ENCODE measurements around the gene GRK6.

Gene GRK6

GRCh38 chr5:177382423-177383029 is 44.0 kb upstream of the GRK6 start:
- no peak for TF ChIP-seq TCF12 (IDR thresholded peaks at IDR 0.05; ENCODE audit: low read depth)
- TF ChIP-seq EP300 (IDR thresholded peaks at IDR 0.05; ENCODE audit: borderline replicate concordance): no peak
- TF ChIP-seq RAD21 (IDR thresholded peaks at IDR 0.05; ENCODE audit: low read depth): peak; percentile 24

DNA sequence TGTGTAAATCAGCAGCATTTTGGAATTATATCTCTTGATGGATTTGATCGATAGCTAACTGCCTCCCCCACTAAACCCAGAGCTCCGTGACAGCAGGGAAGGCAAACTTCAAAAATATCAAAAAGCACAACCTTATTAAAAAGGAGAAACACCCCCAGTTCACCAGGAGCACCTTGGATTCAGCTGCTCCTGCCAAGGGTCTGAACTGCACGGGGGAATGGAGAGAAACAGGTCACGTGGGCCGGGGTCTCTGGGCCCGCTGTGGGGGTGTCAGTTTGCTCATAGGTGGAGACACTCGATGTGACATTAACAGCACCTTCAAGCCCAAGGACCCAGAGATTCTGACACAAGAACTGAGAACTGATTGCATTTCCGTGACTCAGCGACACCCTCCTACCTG is 43.3 kb upstream of the GRK6 start:
- TF ChIP-seq NFIC (IDR thresholded peaks at IDR 0.05) (no peak), ZBTB7A (IDR thresholded peaks at IDR 0.05; ENCODE audit: low read depth) (no peak), EP300 (IDR thresholded peaks at IDR 0.05; ENCODE audit: borderline replicate concordance) (no peak), TEAD4 (IDR thresholded peaks at IDR 0.05) (no peak), TCF12 (IDR thresholded peaks at IDR 0.05; ENCODE audit: low read depth) (no peak), EGR1 (IDR thresholded peaks at IDR 0.05) (no peak), CREB1 (IDR thresholded peaks at IDR 0.05; ENCODE audit: low read depth) (no peak), YY1 (IDR thresholded peaks at IDR 0.05; ENCODE audit: low read depth) (no peak), RAD21 (IDR thresholded peaks at IDR 0.05; ENCODE audit: low read depth) (no peak), TAF1 (IDR thresholded peaks at IDR 0.05; ENCODE audit: low read depth) (no peak), FOXM1 (IDR thresholded peaks at IDR 0.05; ENCODE audit: borderline replicate concordance, low read depth) (no peak)
- TF ChIP-seq, protein P1, sequence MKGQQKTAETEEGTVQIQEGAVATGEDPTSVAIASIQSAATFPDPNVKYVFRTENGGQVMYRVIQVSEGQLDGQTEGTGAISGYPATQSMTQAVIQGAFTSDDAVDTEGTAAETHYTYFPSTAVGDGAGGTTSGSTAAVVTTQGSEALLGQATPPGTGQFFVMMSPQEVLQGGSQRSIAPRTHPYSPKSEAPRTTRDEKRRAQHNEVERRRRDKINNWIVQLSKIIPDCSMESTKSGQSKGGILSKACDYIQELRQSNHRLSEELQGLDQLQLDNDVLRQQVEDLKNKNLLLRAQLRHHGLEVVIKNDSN (IDR thresholded peaks at IDR 0.05): no peak
- TF ChIP-seq, protein P2, sequence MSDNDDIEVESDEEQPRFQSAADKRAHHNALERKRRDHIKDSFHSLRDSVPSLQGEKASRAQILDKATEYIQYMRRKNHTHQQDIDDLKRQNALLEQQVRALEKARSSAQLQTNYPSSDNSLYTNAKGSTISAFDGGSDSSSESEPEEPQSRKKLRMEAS (IDR thresholded peaks at IDR 0.05): no peak
- TF ChIP-seq, protein P3, sequence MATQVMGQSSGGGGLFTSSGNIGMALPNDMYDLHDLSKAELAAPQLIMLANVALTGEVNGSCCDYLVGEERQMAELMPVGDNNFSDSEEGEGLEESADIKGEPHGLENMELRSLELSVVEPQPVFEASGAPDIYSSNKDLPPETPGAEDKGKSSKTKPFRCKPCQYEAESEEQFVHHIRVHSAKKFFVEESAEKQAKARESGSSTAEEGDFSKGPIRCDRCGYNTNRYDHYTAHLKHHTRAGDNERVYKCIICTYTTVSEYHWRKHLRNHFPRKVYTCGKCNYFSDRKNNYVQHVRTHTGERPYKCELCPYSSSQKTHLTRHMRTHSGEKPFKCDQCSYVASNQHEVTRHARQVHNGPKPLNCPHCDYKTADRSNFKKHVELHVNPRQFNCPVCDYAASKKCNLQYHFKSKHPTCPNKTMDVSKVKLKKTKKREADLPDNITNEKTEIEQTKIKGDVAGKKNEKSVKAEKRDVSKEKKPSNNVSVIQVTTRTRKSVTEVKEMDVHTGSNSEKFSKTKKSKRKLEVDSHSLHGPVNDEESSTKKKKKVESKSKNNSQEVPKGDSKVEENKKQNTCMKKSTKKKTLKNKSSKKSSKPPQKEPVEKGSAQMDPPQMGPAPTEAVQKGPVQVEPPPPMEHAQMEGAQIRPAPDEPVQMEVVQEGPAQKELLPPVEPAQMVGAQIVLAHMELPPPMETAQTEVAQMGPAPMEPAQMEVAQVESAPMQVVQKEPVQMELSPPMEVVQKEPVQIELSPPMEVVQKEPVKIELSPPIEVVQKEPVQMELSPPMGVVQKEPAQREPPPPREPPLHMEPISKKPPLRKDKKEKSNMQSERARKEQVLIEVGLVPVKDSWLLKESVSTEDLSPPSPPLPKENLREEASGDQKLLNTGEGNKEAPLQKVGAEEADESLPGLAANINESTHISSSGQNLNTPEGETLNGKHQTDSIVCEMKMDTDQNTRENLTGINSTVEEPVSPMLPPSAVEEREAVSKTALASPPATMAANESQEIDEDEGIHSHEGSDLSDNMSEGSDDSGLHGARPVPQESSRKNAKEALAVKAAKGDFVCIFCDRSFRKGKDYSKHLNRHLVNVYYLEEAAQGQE (IDR thresholded peaks at IDR 0.05; ENCODE audit: low read depth): no peak

GRCh38 chr5:177384134-177384533 is 42.3 kb upstream of the GRK6 start, which contains the start of gene SLC34A1:
SLC34A1 (plus strand) TSS chr5:177384434; CDS start chr5:177385742, 1,308 bp downstream.
- no peak for TF ChIP-seq CREB1 (IDR thresholded peaks at IDR 0.05; ENCODE audit: low read depth)
- no peak for TF ChIP-seq TAF1 (IDR thresholded peaks at IDR 0.05; ENCODE audit: low read depth)
- TF ChIP-seq, protein P2 (IDR thresholded peaks at IDR 0.05): no peak
- TF ChIP-seq YY1 (IDR thresholded peaks at IDR 0.05; ENCODE audit: low read depth): no peak
- no peak for TF ChIP-seq NFIC (IDR thresholded peaks at IDR 0.05)
- no peak for TF ChIP-seq FOXM1 (IDR thresholded peaks at IDR 0.05; ENCODE audit: borderline replicate concordance, low read depth)
- no peak for TF ChIP-seq ZBTB7A (IDR thresholded peaks at IDR 0.05; ENCODE audit: low read depth)
- TF ChIP-seq EP300 (IDR thresholded peaks at IDR 0.05; ENCODE audit: borderline replicate concordance): no peak
- TF ChIP-seq, protein P1 (IDR thresholded peaks at IDR 0.05): no peak
- TF ChIP-seq CEBPB (IDR thresholded peaks at IDR 0.05): no peak

- TF ChIP-seq, protein P2 (IDR thresholded peaks at IDR 0.05): no peak
- TF ChIP-seq EP300 (IDR thresholded peaks at IDR 0.05; ENCODE audit: borderline replicate concordance): no peak
- no peak for TF ChIP-seq RAD21 (IDR thresholded peaks at IDR 0.05; ENCODE audit: low read depth)
- TF ChIP-seq FOXM1 (IDR thresholded peaks at IDR 0.05; ENCODE audit: borderline replicate concordance, low read depth): no peak
- TF ChIP-seq TCF12 (IDR thresholded peaks at IDR 0.05; ENCODE audit: low read depth): no peak
- TF ChIP-seq ZBTB7A (IDR thresholded peaks at IDR 0.05; ENCODE audit: low read depth): no peak
- TF ChIP-seq TAF1 (IDR thresholded peaks at IDR 0.05; ENCODE audit: low read depth): no peak
These were observed 40.8 kb upstream of the GRK6 start for GRCh38 chr5:177385720-177386119.

GRCh38 chr5:177386542-177386941 is 39.9 kb upstream of the GRK6 start:
- TF ChIP-seq, protein P3 (IDR thresholded peaks at IDR 0.05; ENCODE audit: low read depth): no peak

DNA sequence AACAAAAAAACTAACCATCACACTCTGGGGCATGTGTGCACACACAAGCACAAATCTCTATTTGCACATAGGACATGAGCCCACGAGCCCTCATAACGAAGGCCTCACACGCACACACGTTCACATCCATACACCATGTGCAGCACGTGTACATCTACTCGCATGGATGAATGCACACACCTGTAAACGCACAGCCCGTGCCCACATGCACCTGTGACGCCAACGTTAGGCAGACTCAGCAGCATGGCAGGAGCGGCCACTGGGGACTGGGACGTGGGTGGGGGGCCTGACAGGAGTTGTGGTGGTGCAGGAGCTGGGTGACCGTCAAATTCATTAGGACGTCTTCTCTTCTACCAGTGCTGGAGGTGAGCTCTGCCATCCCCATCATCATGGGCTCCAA is 39.1 kb upstream of the GRK6 start:
- TF ChIP-seq EP300 (IDR thresholded peaks at IDR 0.05; ENCODE audit: borderline replicate concordance): no peak
- no peak for TF ChIP-seq NFIC (IDR thresholded peaks at IDR 0.05)
- TF ChIP-seq, protein P2 (IDR thresholded peaks at IDR 0.05): no peak
- no peak for TF ChIP-seq CREB1 (IDR thresholded peaks at IDR 0.05; ENCODE audit: low read depth)
- TF ChIP-seq TAF1 (IDR thresholded peaks at IDR 0.05; ENCODE audit: low read depth): no peak
- no peak for TF ChIP-seq TEAD4 (IDR thresholded peaks at IDR 0.05)
- no peak for TF ChIP-seq FOXM1 (IDR thresholded peaks at IDR 0.05; ENCODE audit: borderline replicate concordance, low read depth)
- TF ChIP-seq RAD21 (IDR thresholded peaks at IDR 0.05; ENCODE audit: low read depth): no peak

Measured in Ishikawa (cell line).